ENCODE results near the gene MAST1. TPM values are rescaled to one million over a fixed set of nuclear protein-coding genes. Genes with fewer than 3 reads are reported as not detected.
"Not testable (repeated sequence)": the region's sequence is repeated elsewhere in the genome, so short reads cannot be mapped to it uniquely, and the experiment has no call there.

Gene MAST1
- total RNA-seq, 2 donors from 2014 or later: 0.26 TPM; not detected in 1

DNA sequence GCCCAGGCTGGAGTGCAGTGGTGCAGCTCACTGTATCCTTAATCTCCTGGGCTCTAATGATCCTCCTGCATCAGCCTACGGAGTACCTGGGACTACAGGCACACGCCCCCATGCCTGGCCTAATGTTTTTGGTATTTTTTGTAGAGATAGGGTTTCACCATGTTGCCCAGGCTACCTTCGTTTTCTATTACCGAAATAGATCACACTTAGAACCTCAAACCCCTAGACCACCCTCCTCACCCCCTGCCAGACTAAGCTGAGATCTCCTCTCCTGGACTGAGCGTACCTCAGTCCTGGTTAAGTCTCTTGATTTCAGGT, 48.3 kb downstream of the MAST1 start:
- Histone ChIP-seq H3K27me3 (no peaks in the 10 kb centered on the region), H3K9me3 (peaks cover 0 to 6% (median 0%) of the 10 kb centered on the region in 3 donors), H3K27ac (no peak overlapping the region), H3K4me3 (no peak overlapping the region), H3K4me1 (peaks cover 26% of the 10 kb centered on the region), H3K36me3 (replicated peaks in 1 of 2; ENCODE audit: insufficient read depth in 1 of 2, low read depth in 2 of 2) (no peaks in the 10 kb centered on the region)
- intact Hi-C loops (cut with DNase I): no loop called here
- WGBS, 2 donors: 78 to 79% methylated on average over 5 of the region's 5 CpGs
- TF ChIP-seq, protein P1, sequence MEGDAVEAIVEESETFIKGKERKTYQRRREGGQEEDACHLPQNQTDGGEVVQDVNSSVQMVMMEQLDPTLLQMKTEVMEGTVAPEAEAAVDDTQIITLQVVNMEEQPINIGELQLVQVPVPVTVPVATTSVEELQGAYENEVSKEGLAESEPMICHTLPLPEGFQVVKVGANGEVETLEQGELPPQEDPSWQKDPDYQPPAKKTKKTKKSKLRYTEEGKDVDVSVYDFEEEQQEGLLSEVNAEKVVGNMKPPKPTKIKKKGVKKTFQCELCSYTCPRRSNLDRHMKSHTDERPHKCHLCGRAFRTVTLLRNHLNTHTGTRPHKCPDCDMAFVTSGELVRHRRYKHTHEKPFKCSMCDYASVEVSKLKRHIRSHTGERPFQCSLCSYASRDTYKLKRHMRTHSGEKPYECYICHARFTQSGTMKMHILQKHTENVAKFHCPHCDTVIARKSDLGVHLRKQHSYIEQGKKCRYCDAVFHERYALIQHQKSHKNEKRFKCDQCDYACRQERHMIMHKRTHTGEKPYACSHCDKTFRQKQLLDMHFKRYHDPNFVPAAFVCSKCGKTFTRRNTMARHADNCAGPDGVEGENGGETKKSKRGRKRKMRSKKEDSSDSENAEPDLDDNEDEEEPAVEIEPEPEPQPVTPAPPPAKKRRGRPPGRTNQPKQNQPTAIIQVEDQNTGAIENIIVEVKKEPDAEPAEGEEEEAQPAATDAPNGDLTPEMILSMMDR (IDR thresholded peaks at IDR 0.05): no peak
- TF ChIP-seq POLR2A (IDR thresholded peaks at IDR 0.05): no peak
- DNase-seq: no peak
- ATAC-seq: no peak

DNA sequence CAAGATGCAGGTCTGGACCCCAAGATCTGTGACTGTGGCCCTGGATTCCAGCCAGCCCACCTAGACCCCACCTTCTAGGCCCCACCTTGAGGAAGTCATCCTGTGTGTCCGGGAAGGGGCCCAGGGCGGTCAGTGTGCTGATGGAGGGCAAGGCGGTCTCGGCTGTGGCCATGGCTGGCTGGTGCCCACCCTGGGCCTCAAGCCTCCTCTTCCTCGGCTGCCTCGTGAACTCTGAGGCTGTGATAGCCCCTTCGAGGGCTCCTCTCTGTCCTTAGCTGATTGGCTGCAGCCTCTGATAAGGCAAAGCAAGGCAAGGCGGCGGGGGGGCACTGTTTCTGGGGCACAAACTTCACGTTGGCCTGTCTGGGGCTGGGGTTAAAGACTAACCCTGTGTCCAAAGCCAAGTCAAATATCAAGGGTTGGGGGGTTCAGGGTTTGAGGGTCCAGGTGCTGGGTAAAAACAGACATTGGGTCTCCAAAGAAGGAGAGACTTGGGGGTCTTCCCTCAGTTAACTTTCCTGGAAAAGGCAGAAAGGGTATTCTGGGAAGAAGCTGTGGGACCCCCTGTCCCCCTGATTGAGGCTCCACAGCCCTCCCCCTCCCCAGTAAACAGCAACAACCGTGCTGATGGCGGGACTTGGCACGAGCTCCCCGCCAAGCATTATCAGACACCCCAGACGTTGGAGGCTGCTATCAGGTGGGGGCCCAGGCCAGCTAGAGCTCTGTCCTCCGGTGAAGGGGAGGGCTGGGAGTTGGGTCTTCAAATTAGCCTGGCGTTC, 48.8 kb downstream of the MAST1 start, which contains the start of gene KLF1:
Gene KLF1, minus strand, starts transcription at position 233 of the 779 bp plus-strand sequence. Its CDS starts 61 bp downstream, at position 172.
- WGBS, 2 donors: 59 to 76% methylated on average over 14 to 17 of the region's 17 CpGs
- Histone ChIP-seq H3K4me3 (no peak within 1 kb of the TSS), H3K4me1 (peaks cover 31% of the 10 kb centered on the region), H3K27ac (peak within 1 kb of the TSS in 1 of 4 donors; percentile 52), H3K9me3 (peaks cover 0 to 6% (median 0%) of the 10 kb centered on the region in 3 donors), H3K36me3 (replicated peaks in 1 of 2; ENCODE audit: insufficient read depth in 1 of 2, low read depth in 2 of 2) (no peaks in the 10 kb centered on the region), H3K27me3 (no peaks in the 10 kb centered on the region)
- ATAC-seq: no peak
- intact Hi-C loops (cut with DNase I): no loop called here
- TF ChIP-seq, protein P1 (IDR thresholded peaks at IDR 0.05): no peak
- no peak for TF ChIP-seq POLR2A (IDR thresholded peaks at IDR 0.05)
- no peak for DNase-seq

DNA sequence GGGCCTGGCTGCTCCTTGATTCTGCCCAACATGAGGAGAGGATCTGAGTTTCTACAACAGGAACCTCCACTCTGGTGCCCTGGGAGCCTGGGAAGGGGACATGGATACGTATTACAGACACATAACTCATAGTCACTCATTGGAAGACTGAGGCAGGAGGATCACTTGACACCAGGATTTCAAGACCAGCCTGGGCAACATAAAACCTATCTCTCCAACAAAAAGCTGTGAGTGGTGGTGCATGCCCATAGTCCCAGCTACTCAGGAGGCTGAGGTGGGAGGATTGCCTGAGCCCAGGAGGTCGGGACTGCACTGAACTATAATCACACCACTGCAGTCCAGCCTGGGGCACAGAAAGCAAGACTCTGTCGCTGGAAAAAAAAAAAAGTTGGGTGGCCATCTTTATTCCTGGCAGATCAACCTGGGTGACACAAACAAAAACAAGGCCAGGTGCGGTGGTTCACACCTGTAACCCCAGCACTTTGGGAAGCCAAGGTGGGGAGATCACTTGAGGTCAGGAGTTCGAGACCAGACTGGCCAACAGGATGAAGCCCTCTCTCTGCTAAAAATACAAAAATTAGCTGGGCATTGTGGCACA, 49.8 kb downstream of the MAST1 start:
- H3K27me3 ChIP-seq: no peaks in the 10 kb centered on the region
- ATAC-seq: no peak
- intact Hi-C loops (cut with DNase I): no loop called here
- no peak for DNase-seq
- H3K9me3 ChIP-seq: peaks cover 0 to 6% (median 0%) of the 10 kb centered on the region in 3 donors
- H3K36me3 ChIP-seq (replicated peaks in 1 of 2; ENCODE audit: insufficient read depth in 1 of 2, low read depth in 2 of 2): no peaks in the 10 kb centered on the region
- H3K4me1 ChIP-seq: peaks cover 36% of the 10 kb centered on the region
- H3K4me3 ChIP-seq: no peak overlapping the region
- TF ChIP-seq, protein P1 (IDR thresholded peaks at IDR 0.05): no peak
- no peak for TF ChIP-seq POLR2A (IDR thresholded peaks at IDR 0.05)
- 56 to 67% methylated on average over 4 to 5 of the region's 5 CpGs for WGBS, 2 donors
- H3K27ac ChIP-seq: no peak overlapping the region

DNA sequence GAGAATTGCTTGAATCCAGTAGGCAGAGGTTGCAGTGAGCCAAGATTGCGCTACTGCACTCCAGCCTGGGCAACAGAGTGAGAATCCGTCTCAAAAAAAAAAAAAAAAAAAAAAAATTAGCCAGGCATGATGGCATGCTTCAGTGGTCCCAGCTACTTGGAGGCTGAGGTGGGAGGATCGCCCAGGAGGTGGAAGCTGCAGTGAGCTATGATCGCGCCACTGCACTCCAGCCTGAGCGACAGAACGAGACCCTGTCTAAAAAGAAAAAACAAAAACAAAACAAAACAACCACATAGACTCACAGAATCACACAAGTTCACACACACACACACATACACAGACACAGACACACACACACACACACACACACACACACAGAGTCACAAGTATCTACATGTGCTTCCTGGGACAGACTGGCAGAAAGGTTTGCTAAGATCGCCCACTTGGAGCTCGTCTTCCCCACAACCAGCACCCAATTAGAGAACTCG, 52.0 kb downstream of the MAST1 start:
- ATAC-seq; DNase-seq; intact Hi-C loops (cut with DNase I); H3K27me3 ChIP-seq; H3K4me3 ChIP-seq; H3K9me3 ChIP-seq; H3K36me3 ChIP-seq (replicated peaks in 1 of 2; ENCODE audit: insufficient read depth in 1 of 2, low read depth in 2 of 2): not testable (repeated sequence)
- WGBS, 2 donors: 24 to 25% methylated on average over 10 of the region's 10 CpGs
- TF ChIP-seq, protein P1 (IDR thresholded peaks at IDR 0.05): peak in 3 of 7 experiments; percentile 16 to 50 (median 46)
- Histone ChIP-seq H3K4me1 (peaks cover 27% of the 10 kb centered on the region), H3K27ac (peak overlapping the region; percentile 41 to 90 (median 74))

Measured in body of pancreas (tissue), 4 donors.